Measurements from ENCODE around the gene C2CD4D.

The C2CD4D gene

DNA sequence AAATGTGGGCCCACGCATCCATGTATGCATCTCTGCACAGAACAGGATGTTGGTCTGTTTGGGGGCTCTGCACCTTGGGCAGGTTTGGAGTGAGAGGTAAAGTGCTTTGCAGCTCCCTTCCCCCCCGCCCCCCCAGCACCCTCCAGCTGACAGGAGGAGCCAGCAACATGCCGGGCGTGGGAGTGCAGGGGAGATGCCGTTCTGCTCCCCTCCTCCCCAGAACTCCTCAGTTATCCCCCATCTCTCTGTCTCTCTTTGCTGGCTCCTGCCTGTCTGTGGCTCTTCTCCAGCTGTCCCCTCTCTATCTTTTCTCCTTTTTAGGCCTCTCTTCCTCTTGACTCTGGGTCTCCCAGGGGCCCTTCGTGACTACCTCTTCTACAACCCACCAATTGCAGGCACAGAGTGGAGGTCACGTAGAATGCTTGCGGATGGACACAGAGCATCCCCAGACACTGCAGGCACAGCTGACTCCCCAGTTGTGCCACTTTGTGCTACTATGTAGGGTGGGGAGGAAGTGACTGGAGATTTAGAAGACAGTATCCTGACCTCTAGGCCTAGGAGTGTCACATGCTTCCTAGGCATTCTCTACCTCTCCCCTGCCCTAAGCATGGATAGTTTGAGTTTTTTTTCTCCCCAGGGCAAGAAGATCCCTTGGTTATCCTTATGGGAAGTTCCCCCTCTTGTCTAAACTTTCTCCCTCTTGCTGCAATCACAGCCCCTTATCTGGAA lies 6.3 kb downstream of the C2CD4D start:
- no peak for DNase-seq (ENCODE audit: low spot score)

DNA sequence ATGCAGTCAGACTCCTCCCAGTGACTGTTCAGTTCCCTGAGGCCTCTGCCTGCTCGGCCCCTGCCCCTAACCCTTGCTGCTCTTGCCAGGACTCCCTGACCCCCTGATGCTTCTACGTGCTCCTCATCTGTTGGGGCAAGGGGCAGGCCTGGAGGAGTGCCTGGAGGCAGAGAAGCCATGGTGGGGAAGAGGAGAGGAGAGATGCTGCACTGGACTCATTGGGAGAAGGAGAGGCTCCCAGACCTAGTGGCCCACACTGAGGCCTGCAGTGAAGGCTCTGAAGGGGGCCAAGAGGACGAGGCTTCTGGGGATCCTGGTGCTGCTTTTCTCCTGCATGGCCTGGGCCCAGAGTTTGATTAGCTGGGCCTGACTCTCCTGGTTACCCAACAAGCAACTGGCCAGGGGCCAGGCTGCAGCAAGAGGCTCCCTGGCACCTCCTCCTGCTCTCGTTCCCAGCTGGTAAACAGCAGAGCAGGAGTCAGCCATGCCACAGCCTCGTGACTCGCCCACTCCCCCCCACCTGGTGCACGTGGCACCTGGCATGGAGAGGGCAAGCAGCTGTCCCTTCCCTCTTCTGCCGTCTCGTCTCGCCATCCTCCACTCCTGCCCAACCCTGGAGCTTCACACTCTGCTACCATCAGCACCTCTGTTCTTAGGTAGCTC lies 7.2 kb downstream of the C2CD4D start:
- peak; percentile 74 for DNase-seq (ENCODE audit: low spot score)

DNA sequence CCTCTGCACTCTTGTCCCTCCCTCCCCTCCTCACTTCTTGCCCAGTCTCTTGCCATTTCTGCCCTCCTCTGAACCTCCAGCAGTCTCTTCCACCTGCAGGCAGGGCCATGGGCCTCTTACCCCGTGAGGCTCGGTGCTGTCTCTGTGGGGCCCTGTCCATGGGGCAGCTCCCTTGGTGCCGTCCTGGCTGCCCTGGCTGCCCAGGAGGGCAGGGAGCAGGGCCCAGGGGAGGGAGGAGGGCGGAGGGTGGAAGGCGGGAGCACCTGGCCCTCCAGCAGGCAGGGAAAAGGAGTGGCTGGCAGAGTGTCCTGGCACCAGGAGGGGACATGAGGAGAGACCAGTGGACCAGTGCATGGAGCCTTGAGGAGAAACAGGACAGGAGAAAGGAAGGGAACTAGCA lies 8.0 kb downstream of the C2CD4D start, which contains the start of gene RORC:
Gene RORC (minus strand): TSS at position 198 of the 400 bp plus-strand sequence. CDS start 38 bp downstream, at position 160.
- DNase-seq (ENCODE audit: low spot score), result no peak

DNA sequence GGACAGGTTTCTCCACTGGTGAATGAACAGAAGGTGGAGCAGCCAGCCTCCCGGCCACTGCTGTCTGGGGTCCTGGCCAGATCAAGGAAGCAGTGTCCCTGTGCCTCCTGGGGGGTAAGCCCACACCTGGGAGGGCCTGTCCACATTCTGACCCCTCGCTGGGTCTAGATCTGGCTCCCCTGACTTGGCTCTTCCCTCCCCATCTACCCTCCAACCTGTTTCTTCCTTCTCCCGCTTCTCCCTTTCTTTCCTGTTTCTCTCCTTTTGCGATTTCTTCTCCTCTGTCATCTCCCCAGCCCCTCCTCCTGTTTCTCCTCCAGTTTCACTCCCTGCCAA lies 8.4 kb downstream of the C2CD4D start:
- no peak for DNase-seq (ENCODE audit: low spot score)

DNA sequence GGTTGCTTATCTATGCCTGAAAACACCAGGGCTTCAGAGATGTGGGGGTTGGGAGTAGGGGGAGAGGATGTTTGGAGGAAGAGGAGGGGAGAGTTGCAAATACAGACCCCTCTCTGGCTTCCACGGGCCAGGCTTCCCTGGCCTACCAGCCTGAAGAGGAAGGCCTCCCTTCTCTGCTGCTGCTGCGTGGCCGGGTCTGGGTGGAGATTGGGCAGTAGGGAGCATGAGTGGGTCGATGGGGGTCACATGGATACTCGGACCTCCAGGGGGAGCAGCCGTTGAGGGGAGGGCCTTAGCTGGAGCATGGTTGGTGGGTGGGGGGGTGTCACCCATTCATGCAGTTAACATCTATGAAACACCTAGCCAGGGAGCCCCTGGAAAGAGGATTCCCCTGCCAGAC lies 9.6 kb downstream of the C2CD4D start:
- DNase-seq (ENCODE audit: low spot score), result no peak

DNA sequence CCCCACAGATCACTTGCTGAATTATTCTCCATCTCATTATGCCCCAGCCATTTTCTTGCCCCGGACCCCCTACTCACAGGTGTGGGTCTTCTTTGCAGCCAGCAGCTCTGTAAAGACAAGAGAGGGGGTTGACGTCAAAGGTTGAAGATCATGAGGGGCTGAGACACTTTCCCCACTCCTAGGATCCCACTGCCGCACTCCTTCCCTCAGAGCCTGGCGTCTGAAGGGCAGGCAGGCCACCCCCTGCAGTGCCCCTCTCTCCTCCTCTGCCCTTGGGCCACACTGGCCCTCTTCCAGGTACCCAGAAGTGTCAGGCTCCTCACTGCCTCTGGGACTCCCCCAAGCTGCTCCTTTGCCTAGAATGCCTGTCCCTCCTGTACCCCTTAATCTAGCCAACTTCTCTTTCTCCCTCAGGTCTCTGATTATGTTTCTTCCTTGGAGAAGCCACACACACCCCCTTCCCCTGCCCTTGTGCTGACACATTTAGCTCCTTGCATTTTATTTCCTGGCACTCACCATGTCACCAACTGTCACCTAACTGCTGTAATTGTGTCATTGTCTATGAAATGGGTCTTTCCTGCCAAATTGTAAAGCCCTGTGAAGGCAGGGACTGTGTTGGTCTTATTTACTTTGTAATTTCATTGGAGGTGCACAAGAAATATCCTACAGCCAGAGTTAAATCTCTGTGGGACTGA lies 10.1 kb downstream of the C2CD4D start:
- DNase-seq (ENCODE audit: low spot score), result no peak

DNA sequence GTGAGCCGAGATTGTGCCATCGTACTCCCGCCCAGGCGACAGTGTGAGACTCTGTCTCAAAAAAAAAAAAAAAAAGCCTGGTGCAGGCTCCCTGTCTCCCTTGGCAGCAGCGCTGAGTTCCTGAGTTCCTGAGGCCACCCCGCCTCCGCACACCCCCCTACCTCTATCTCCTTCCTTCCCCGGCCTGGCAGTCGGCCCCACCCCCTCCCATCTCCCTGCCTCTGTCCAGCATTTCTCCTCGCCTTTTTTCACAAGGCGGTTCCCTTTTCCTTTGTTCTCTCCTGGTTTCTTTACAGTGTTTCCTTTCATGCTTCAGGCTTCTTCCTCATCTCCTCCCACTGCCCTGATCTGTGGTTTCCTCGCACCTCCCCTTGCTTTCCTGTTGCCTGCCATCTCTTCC lies 10.7 kb downstream of the C2CD4D start:
- peak; percentile 64 for DNase-seq (ENCODE audit: low spot score)

DNA sequence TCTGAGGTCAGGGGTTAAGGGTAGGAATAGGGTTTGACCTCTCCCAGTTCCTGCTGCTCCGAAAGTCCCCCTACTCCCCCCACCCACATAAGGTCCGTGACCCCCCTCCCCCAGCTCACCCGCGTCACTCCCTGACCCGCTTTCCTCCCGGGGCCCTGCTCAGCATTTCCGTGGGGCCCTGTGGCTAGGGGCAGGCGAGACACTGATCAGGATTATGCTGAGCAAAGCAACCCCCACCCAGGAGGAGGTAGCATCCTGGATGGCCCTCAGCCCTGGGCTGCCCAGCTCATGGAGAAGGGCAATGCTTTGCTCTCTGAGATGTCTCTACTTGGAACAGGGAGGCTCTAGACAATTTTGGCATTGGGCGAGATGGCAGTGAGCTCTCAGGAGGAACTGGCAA lies 11.8 kb downstream of the C2CD4D start:
- DNase-seq (ENCODE audit: low spot score), result no peak

DNA sequence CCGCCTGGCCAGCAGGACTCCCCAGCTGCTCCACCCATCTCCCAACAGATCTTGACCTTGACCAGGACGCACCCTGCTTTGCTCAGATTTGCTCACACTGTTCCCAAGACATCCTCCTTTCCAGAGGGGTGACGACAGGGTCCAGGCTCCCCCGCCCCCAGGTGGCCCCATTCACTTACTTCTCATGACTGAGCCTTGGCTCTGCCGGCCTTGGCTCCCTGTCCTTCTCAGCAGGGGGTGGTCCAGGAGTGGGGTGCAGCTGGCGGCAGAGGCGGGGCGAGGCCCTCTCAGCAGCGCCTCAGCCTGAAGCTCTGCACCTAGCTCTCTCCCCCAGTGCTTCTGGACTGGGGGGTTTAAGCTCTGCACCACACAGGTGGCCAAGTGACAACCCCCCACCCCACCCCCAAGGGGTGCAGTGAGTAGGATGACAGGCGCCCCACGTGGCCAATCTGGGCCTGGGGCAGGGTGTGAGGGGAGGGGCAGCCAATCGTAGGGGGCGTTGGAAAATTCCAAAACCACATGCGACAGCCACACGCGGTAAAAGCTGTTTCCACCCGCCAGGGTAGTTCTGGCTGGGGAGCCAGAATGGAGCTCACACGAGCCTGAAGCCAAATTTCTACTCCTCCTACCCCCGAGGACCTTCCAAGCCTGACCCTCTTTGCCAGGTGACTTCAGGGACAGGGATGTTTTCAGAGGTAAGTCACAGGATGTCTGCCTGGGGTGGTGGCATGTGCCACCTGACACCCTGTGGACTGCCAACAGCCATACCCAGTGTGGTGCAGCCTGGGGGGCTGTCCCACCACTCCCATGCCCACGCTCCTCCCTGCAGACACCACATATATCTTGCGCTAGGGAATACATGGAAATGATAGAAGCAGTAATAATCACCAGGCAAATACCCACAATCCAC lies 13.6 kb downstream of the C2CD4D start:
- no peak for DNase-seq (ENCODE audit: low spot score)

DNA sequence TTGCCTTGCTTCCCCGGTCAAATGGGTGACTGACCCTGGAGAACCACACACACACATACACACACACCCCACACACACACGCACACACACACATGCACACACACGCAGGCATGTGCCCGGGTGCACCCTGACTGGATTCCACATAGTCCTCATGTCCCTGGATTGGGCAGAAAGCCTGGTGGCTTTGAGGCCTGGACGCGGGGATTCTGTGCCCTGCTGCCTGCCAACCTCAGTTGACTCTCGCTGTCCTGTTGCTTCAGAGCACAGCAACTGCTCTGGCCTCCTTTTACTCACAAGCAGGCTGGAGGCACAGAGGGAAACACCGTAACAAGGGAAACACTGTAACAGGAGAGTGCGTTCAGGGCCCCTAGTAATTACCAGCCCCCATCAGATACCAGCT lies 14.4 kb downstream of the C2CD4D start:
- DNase-seq (ENCODE audit: low spot score), result no peak

DNA sequence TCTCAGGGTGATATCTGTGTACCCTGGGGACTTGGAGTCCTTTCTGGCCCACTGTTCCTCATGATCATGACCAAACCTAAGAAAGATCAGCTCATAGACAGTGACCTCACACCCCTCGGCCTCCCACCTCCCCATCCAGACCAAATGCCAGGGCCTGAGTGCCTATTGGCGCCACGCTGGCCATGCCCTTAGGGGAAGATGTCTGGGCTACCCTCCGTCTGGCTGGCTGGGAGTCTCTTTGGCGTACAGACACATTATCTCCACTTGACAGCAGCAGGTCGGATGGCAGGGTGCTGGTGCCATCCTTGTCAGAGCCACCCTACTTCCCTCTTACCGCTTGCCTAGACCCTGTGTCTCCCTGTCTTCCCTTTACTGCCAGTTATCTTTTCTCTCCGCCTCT lies 16.4 kb downstream of the C2CD4D start:
- DNase-seq (ENCODE audit: low spot score), result no peak

DNA sequence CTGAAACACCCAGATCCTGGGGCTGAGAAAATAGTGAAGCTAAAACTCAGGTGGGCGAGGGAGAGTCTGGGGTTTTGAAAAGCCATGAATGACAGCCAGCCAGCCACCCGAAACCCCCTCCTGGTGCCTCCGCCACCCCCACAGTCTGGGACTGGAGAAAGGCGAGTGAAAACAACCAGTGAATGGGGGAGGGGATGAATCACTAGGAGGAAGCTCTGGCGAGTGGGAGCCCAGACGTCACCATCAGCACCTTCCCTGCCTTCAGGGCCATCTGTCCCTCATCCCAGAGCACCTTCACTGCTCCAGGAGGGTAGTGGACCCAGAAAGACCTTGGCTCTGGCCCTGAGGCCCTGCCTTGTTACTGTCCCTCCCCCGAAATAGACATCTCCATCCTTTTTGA lies 17.2 kb downstream of the C2CD4D start:
- DNase-seq (ENCODE audit: low spot score), result no peak

DNA sequence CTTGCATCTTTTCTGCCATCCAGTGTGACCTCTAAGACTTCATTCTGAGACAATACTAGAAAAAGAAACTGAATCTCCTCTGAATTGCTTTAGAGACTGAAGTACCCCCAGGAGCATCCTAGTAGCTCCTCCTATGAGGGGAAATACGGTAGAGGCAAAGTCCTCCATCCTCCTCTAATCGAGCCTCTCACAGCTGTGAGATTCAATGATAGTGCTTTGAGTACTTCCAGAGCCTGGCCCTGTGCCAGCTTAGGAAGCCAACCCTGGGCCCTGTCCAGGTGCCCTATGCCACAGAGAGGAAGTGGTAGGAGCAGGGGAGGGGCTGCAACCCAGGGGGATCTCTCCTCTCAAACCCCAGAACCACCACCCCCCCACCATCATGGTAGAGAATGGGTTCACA lies 18.7 kb downstream of the C2CD4D start:
- DNase-seq (ENCODE audit: low spot score), result no peak

DNA sequence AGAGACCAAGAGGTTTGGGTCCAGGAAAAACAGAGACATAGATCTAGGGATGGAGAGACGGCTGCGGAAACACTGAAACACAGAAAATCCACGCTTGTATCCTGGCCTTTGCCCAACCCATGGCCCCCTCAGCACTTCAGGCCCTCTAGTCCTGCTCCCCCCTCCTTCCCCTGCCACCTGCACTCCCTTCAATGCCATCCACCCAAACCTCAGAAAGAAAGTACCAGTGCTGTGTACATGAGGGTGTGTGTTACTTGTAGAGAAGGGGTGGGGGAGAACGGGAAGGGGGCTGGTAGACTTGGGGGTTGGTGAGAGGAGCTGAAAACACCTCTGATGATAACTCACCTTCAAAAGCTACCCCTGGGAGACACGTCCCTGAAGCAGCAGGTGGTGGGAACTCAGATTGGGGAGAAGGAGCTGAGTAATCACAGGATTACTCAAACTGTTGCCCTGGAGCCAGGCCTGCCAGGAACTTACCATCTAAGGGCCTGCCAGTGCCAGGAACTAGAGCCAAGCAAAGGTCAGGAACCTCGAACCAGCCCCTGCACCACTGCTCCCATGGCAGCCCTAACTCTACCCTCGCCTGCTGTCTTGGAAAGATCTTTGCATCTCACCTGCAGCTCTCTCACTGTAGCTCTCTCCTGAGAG lies 19.5 kb downstream of the C2CD4D start:
- no peak for DNase-seq (ENCODE audit: low spot score)

DNA sequence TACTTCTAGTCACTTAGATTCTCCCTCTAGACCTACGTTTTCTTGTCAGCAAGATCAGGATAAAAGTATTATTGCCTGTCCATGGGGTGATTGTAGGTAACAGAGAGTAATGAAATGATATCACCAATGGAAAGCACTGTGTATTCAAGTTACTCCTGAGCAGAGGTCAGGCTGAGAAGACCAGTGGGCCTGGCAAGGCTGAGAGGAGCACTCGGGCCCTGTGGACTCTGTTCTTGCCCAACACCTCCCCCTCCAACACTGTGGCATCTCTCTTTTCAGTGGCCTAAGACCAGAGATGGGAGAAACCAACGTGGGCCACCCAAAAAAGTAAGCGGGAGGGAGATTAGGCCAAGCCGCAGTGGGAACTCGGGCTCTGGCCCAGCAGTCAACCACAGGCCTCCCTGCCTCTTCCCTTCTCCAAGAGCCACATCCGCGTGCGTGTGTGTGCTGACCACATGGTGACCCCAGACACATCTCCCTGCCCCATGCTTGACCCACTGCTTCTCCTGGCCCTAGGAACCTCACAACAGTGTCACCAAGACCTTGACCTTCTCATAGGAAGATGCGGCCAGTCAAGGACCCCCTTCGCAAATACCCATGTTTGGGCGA lies 20.3 kb downstream of the C2CD4D start:
- DNase-seq (ENCODE audit: low spot score), result no peak

DNA sequence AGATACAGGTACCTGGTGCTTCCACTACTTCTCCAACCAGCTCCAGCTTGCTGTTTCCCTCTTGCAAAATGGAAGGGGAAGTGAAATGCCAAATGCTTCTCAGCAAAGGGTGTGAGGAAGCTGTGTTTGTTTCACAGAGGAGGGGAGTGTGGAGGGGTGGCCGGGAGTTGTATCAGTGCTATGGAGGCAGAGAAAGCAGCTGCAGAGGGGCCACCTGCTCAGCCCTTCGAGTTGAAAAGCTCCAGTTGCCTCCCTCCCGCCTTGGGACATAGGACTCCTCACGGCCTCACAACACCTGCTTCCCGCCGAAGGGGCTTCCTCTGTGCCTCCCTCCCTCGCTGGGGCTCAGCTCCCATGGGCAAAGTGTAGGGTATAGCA lies 22.3 kb downstream of the C2CD4D start:
- DNase-seq (ENCODE audit: low spot score), result no peak

DNA sequence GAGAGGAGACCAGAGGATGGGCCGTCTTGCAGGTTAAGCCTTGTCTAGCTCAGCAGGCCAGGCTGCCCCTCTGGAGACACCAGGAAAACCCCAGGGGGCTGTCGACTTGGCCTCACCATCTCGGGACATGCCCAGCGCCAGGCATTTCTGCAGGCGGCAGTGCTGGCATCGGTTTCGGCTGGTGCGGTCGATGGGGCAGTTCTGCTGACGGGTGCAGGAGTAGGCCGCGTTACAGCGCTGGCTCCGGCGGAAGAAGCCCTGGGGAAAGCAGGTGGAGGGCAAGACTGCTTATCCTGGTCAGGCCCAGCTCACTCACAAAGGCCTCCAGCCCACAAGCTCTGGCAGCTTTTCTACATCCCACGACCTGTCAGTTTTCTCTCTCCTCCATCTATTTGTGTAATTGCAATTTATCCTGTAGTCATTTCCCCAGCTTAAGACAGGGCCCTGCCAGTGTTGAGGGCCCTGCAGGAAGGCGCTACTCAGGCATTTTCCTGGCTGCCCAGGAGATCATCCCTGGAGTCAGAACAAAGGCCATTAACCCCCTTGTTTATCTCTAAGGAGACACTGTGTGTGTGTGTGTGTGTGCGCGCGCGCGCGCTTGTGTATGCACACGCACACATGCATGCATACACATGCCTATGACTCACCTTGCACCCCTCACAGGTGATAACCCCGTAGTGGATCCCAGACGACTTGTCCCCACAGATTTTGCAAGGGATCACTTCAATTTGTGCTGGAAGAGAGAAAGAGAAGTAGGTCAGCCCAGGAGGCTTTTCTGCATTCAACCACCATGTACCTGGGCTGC lies 22.9 kb downstream of the C2CD4D start:
- DNase-seq (ENCODE audit: low spot score), result no peak

DNA sequence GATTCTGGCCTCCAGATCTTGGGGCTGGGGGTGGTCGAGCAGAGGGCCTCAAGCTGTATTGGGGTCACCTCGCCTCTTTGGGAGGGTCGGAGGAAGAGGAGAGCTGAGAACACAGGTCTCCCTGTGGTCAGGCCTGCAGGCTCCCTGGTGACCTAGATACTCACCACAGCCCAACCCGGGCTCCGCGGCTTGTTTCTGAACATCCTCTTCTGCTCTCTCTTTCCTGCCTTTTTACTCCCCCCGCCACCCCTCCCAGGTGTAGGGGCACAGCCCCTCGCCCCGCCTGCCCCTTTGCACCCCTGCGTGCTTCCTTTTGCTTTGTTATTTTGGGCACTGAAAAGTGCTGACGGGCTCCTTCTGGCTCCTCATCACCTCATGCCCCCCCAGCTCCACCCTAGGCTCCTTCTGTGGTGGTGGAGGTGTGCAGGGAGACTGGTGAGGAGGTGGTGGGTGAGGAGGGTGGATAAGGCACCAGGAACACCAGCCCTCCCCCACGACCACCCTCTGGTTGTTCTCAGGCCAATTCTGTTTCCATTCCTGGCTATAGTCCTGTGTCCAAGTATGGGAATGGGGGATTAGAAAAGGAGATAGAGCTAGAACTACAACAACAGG lies 23.8 kb downstream of the C2CD4D start:
- no peak for DNase-seq (ENCODE audit: low spot score)

DNA sequence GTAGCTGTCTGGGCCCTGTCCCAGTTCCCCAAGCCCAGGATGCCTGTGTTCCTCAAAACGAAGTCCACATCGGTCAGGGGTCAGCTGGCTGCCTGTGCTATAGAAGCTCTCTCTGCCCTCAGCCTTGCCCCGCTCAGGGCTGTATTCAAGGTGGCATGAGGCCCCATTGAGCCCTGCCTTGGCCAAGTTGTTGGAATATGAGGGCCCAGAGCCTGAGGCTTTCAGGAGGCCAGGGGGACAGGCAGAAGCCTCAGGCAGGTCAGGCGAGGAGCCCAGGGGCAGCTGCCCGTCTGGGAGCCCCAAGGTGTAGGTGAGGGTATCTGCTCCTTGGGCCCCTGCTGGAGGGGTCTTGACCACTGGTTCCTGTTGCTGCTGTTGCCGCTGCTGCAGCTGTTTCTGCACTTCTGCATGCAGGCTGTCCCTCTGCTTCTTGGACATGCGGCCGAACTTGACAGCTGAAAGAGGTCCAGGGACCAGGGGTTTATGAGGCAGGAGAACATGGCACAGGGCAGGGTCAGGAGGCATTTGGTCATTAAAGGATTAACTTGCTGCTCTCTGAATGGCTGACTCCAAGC lies 24.6 kb downstream of the C2CD4D start:
- no peak for DNase-seq (ENCODE audit: low spot score)

DNA sequence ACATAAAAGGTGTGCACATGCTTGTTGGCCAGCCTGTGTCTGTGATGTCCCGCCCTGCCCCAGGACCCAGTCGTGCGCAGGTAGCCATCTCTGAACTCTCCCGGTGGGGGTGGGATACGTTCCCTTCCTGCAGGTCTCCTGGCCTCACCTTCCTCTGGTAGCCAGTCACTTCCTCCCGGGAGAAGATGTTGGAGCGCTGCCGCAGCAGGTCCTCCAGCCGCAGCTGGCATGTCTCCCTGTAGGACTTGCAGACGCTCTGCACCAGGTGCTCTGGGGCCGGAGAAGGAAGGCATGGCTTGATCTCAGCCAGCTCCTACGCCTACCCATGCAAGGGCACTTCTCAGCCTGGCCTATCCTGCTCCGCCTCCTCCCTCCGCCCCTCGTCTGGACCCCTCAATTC lies 25.2 kb downstream of the C2CD4D start:
- DNase-seq (ENCODE audit: low spot score), result no peak

Data from AG08396 (cell line).